COLO668 (cell line): ENCODE results near the gene TRIM74.
"Not testable (repeated sequence)": the region's sequence is repeated elsewhere in the genome, so short reads cannot be mapped to it uniquely, and the experiment has no call there.

ENCODE experiments used
- DNase-seq: peaks from one replicate; lab custom pipeline; 2025; ENCODE audit not compliant: unreplicated experiment; lab: John Stamatoyannopoulos, UW

Gene TRIM74

DNA sequence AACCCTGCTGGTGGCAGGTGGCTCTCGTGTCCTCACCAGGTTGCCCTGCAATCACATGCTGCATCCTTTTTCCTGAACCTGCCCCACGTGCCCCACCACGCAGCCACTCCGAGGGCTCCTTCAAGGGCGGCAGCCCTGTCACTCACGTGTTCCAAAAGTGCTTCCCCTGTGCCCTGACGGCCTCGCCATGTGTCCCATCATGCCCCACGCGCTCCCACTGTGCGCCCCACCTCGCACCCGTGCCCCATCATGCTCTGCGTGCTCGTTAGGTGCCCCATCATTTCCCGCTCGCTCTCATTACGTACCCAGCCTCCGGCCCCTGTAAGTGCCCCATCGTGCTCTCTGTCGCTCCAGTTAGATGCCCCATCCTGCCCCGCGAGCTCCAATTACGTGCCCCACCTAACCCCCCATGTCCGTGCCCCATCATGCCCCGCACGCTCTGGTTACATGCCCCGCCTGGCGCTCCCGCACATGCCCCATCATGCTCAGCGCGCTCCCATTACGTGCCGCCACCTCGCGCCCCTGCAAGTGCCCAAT lies at the start of gene TRIM74:
Gene TRIM74 (minus strand): TSS at position 487 of the 537 bp plus-strand sequence. CDS start 3,309 bp downstream, outside the sequence.
- DNase-seq, result not testable (repeated sequence)

DNA sequence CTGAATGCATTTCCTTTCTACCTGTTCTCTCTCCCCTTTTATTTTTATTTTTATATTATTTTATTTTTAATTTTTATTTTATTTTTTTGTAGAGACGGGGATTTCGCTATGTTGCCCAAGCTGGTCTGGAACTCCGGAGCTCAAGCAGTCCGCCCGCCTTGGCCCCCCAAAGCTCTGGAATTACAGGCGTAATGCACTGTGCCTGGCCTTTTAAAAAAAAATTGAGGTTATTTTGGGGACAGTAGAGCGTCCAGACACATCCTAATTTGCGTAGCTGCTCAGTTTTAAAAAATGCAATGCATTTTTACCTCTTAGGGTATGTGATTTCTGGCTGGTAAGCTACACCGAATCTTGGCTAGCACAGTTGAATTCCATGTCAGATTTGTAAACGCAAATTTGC lies 37.2 kb upstream of the TRIM74 start:
- not testable (repeated sequence) for DNase-seq

DNA sequence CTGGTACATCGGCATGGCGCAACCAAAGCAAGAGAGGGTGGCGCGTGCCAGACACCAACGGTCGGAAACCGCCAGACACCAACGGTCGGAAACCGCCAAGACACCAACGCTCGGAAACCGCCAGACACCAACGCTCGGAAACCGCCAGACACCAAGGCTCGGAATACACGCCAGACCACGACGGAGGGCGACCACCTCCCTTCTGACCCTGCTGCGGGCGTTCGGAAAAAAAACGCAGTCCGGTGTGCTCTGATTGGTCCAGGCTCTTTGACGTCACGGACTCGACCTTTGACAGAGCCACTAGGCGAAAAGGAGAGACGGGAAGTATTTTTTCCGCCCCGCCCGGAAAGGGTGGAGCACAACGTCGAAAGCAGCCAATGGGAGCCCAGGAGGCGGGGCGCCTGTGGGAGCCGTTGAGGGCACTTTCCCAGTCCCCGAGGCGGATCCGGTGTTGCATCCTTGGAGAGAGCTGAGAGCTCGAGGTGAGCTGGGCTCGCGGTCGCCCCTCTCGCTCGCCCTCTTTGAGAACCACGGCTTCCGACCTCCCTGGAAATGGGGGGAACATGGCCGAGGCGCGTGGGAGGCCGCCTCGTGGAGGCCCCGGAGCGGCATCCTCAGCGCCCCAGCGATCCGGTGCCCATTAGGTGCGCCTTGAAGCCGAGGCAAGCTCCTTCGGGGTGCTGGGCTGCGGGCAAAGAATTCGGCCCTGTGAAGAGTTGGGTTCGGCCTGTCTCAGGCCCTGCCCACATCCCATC lies 36.6 kb upstream of the TRIM74 start:
- DNase-seq, result not testable (repeated sequence)

DNA sequence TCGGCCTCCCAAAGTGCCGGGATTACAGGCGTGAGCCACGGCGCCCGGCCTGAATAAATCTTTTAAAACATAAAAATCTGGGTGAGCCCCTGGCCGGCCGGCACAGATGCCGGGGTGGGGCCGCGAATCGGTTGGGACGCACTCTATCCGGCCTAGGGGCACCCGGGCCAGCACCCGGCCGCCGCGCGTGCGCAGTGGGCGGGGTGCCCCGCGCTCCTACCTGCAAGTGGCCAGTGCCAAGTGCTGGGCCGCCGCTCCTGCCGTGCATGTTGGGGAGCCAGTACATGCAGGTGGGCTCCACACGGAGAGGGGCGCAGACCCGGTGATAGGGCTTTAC lies 36.1 kb upstream of the TRIM74 start:
- DNase-seq, result not testable (repeated sequence)

DNA sequence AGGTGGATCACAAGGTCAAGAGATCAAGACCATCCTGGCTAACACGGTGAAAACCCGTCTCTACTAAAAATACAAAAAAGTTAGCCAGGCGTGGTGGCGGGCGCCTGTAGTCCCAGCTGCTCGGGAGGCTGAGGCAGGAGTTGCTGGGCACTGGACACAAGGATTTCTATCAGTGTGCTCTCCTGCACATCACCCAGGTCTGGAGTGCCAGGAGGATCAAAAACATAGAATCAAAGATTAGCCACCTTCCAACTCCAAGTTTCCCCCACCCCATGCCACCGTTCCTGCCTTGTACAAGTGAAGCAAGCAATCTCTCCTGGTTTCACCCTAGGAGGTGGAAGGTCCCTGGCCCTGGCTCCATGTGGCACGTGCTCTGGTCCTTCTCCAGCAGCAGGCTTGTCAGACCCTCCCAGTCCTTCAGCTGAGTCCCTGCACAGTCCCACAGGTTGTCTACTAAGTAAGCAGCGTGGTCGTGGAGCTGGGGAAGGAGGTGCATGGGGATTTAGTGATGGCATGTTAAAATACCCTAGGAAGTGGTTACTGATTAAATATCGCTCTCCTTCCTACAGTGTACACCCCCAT lies 28.7 kb upstream of the TRIM74 start:
- not testable (repeated sequence) for DNase-seq

DNA sequence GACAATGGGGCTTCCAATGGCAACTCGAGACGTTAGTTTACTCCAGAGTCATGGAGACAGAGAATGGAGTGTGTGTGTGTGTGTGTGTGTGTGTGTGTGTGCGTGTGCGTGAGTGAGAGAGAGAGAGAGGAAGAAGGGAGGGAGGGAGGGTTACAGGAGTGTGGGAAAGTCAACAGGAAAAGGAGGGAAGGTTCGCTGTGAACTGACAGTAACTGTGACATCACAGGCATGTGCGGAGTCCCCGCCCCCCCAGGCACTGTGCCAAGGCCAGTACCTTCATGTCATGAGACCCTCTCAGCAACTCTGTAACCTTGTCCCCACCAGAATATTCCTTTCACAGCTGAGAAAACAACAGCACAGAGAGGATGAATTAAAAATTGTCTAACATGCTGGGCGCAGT lies 28.2 kb upstream of the TRIM74 start:
- DNase-seq, result not testable (repeated sequence)

DNA sequence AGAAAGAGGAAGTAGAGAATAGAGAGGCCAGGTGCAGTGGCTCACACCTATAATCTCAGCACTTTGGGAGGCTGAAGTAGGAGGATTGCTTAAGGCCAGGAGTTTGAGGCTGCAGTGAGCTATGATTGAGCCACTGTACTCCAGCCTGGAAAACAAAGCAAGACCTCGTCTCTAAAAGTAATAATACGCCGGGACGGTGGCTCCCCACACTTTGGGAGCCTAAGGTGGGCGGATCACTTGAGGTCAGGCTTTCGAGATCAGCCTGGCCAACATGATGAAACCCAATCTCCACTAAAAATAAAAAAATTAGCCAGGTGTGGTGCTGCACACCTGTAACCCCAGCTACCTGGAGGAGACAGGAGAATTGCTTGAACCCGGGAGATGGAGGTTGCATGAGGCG lies 26.2 kb upstream of the TRIM74 start:
- not testable (repeated sequence) for DNase-seq

DNA sequence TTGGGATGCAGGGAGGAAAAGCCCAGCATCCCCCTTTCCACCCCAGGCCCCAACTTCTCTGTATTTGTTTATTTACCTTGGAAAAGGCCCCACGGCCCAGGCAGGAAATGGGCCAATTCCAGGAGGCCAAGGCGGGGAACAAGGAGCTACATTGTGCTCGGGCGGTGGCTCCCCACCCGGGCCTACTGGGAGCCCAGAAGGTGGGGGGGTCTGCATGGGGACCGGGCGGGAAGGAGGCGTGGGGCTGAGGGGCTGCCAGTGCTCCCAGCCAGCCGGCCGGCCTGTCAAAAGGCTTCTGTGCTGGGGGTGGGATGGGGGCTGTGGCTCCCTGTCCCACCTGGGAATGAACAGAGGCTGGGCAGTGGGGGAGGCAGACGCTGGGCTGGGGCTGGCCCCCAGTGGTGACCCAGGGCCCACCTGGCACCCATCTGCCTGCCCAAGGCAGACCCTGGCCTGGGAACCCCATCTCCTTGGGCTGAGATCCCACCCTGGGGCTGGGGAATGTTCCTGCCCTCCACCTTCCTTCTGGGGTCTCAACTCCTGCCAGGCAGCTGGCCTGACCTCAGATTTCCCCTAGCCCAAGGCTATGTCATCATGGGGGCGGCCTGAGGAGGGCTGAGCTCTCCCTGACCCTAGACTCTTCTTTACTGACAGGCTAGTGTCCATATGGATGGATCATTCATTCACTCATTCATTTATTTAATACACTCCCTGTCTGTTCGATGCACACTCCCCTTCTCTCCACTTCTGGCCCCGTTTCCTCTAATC lies 21.1 kb upstream of the TRIM74 start:
- DNase-seq, result not testable (repeated sequence)

DNA sequence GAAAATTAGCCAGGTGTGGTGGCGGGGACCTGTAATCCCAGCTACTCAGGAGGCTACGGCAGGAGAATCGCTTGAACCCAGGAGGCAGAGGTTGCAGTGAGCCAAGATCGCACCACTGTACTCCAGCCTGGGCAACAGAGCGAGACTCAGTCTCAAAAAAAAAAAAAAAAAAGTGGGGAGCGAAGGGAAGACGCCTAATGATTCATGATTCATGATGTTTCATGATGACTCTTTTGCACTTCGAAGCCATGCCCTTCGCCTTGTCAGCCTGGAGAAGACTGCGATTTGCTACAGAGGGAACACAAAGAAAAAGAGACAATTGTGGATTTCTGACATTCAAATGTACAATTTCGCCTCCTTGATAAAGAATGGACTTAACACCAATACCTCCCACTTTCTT lies 12.8 kb upstream of the TRIM74 start:
- DNase-seq, result not testable (repeated sequence)

DNA sequence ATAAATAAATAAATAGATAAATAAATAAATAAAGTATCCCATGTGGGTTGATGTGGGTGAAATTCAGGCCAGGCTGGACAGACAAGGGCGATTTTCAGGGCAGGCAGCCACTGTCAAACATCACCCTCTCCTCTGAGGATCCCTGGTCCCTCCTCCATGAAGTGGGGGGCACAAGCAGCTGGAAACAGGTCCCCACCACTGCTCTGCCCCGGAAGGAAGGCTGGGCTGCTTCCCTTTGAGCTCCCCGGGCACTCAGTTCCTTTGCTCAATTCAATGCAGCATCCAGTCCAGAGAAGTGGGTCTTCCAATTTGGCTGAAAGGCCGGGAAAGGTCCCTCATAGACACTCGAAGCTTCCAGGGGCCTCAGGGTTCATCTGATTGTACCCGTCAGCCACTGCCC lies 11.1 kb upstream of the TRIM74 start:
- not testable (repeated sequence) for DNase-seq

DNA sequence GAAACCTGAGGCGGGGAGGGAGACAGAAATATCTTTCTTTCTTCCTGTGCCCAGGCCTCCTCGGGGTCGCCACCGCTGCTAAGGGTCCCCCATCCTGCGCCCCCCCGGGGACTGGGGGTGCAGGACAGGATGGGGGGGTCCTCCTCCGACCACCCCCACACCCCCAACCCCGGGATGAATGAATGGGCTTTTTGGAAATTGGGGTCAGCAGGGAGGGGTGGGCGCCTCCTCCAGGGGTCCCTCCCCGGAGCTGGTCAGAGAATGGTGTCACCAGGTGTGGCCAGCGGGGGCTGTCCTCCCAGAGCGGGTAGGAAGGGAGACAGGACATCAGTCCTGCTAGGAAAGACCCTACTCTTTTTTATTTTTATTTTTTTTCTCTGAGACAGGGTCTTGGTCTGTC lies 7.2 kb upstream of the TRIM74 start:
- not testable (repeated sequence) for DNase-seq

DNA sequence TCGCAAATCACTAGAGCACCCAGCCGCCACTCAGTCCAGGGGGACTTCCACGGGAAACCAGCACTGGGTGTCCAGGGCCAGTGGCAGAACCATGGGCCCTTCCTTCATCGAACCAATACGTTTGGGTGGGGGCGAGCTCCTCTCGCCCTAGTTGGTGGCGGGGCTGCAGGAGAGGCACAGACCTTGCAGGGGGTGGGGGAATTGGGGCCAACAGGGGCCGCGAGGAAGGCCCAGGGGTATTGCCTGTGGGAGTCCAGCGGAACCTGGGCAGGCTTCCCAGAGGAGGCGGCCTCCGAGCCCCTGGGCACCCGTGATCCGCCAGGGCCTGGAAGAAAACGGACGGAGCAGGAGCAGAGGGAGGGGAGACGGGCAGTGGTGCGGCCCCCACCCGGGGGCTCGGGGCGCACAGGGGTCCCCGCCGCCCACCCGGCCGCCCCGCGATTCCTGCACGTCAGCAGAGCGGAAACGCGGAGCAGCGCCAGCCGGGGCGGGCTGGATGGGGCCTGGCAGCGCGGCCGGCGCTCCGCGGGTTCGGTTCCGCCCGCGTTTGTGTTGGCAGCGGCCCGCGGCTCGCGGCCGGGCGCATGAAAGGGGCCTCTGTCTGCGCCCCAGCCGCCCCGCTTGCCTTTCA lies 6.5 kb upstream of the TRIM74 start:
- DNase-seq, result not testable (repeated sequence)

DNA sequence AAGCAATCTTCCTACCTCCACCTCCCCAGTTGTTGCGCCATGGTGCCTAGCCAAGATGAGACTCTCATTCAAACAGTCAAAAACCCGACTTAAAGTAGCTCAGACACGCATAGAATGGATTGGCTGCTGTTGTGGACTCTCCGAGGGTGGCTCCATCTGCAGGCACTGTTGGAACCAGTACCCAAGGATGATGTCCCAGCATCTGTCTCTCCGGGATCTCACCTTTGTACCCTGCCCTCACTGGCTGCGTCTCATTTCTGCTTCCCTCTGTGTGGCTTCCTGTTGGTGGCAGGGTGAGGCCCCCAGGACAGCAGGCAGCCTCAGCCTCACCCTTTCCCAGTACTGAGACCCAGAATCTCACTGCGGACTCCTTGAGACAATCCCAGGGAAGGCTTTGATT lies 5.5 kb upstream of the TRIM74 start:
- DNase-seq, result not testable (repeated sequence)

DNA sequence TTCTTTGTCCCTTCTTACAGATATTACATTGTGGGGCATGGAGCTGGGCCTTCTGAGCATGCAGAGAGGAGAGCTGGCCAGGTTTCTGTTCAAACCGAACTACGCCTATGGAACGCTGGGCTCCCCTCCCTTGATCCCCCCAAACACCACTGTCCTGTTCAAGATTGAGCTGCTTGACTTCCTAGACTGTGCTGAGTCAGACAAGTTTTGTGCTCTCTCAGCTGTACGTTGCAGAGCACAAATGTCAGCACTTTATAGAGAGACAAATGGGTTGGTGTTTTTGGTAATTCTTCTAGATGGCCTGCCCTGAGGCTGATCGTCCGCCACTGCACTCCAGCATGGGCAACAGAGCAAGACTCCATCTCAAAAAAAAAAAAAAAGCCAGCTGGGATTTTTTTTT lies 2.2 kb upstream of the TRIM74 start:
- DNase-seq, result not testable (repeated sequence)

DNA sequence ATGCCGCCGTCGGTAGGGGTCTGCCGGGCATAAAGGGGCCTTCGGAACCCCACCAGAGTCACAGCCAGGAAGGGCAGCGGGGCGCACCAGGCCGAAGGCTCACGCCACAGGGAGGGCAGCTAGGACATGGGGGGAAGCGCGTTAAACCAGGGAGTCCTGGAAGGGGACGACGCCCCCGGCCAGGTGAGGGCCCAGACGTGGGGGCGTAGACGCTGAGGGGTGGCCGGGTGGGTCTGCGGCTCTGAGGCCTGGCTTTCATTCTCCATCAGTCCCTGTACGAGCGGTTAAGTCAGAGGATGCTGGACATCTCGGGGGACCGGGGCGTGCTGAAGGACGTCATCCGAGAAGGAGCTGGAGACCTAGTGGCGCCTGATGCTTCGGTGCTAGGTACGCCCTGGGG lies 422 bp upstream of the TRIM74 start:
- DNase-seq, result not testable (repeated sequence)

DNA sequence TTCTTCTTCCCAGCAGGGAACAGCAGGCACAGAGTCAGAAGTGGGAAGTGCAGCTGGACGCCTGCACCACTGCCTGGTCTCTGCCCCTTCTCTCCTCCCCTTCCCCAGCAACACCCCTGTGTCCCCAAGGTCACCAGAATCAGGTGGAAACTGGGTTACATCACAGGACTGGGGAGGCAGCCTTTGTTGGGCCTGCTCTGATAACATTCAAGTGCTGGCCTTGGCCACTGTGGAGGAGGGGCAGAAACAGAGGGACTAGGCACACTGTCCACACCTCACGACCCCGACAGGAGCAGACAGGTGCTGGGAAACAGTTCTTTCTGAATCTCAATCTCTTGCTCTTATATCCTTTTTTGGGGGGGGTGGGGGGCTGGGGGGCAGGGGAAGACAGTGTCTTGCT lies 2.4 kb downstream of the TRIM74 start:
- not testable (repeated sequence) for DNase-seq

DNA sequence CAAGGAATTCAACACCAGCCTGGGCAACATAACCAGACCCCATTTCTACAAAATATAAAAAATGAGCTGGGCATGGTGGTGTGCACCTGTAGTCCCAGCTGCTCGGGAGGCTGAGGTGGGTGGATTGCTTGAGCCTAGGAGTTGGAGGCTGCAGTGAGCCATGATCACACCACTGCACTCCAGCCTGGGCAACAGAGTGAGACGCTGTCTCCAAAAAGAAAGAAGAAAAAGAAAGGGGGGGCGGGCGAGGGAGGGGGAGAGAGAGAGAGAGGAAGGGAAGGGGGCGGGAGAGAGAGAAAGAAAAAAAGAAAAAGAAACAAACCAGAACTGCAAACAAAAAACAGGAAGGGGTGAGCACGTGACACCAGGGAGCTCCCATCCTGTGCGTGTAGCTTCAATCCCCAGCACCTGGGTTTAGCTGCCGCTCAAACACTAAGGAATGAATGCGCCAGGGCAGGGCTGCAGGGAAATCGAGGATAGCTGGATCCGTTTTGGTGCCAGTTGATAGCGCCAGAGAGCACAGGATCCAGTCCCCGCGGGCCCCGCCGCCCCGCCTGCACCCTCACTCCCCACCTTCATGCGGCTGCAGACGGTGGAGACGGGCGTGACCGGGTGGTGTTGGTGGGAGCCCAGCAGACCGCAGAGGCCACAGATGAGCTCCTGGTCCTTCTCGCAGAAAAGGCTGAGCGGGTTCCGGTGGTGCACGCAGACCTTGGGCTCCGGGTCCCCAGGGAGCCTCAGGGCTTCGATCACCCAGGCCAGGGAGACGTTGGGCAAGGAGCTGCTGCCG lies 3.9 kb downstream of the TRIM74 start:
- not testable (repeated sequence) for DNase-seq

DNA sequence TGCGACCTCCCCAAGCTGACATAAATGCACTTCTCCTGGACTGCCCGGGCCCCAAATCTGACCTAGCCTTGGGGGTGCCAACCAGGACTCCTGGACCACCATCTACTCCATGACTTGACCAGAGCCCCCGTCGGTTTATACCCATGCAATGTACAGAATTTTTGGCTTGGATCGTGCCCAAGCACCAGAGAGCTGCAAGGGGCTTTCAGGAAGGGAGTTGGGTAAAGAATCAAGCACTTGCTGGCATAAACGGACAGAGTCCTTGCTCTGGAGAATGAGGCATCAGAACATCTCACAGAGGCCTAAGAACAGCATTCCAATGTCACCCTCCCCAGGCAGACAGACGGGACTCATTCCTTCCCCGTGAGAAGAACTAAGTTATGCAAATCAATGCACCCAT lies 6.2 kb downstream of the TRIM74 start:
- not testable (repeated sequence) for DNase-seq

DNA sequence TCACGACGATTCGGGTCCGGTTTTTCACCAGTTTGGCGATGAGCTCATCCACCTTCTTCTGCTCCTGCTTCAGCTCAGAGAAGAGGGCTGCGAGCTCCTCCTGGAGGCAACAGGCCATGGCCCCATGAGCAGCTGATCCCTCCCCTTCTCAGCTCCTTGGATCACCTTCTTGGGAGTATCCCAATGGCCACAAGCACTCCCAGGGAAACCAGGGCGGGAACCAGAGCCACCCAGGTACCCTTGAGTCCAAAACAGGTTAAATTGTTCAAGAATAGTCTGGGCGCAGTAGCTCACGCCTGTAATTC lies 8.0 kb downstream of the TRIM74 start:
- DNase-seq, result not testable (repeated sequence)

DNA sequence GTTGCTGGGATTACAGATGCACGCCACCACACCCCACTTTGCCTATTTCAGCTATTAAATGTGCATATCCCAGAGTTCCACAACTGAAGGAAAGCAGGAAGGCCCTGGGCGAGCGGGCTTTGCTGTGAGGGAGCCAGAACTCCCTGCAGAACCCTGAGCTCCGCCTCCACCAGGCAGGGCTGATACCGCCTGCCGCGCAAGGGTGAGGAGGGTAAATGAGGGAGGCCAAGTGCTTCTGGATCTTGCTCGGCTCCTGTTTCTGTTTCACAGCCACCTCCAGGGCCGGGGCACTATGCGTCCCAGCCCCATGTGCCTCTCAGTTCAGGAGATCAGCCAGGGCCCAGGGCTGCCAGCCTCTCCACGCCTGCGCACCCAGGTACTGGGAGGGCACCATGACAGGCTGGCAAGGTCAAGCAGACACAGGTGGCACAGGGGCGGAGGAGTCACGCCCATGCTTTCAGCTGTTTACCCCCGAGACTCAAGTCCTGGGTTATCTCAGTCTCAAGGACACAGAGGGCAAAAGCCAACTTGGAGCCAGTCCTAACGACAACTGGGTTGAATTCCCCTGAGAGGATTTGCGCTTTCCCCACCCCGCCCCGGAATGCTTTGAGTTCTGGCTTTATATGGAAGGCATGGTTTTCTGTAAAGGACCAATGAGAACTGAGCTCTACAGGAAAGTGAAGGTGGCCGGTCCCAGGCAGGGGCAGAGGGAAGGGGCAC lies 8.5 kb downstream of the TRIM74 start:
- DNase-seq, result not testable (repeated sequence)
